Trophoblast cell (in vitro differentiated cells and primary cell): ENCODE measurements around the gene PCGF1.
A peak's percentile ranks its signal among the peaks of the same experiment; 100 is the strongest.
"Not testable (repeated sequence)": the region's sequence is repeated elsewhere in the genome, so short reads cannot be mapped to it uniquely, and the experiment has no call there.

Experiments
- DNase-seq, 2 donors: peaks; one replicate each; pipeline ENCODE4 v3.0.0-alpha.2; 2016
- H2AFZ ChIP-seq: 2 replicates; pipeline ENCODE4 v1.6.1; 2013; ENCODE audit warnings: low read length, moderate library complexity, mild to moderate bottlenecking; ENCODE audit not compliant: insufficient read depth, poor library complexity
- H2AK5ac ChIP-seq: 2 replicates; pipeline ENCODE4 v1.6.1; 2013; ENCODE audit warnings: mild to moderate bottlenecking, low read length
- H2BK120ac ChIP-seq: 2 replicates; pipeline ENCODE4 v1.6.1; 2013; ENCODE audit warnings: low read length, mild to moderate bottlenecking, moderate library complexity; ENCODE audit not compliant: insufficient read depth, poor library complexity
- H2BK12ac ChIP-seq: 2 replicates; pipeline ENCODE4 v1.6.1; 2013; ENCODE audit warnings: mild to moderate bottlenecking, low read length, moderate library complexity
- H2BK5ac ChIP-seq: 2 replicates; pipeline ENCODE4 v1.6.1; 2013; ENCODE audit warnings: low read length, low read depth, moderate library complexity, mild to moderate bottlenecking; ENCODE audit not compliant: poor library complexity
- H3K14ac ChIP-seq: 2 replicates; pipeline ENCODE4 v1.6.1; 2013; ENCODE audit warnings: mild to moderate bottlenecking, low read length
- H3K18ac ChIP-seq: 2 replicates; pipeline ENCODE4 v1.6.1; 2013; ENCODE audit warnings: mild to moderate bottlenecking, low read length
- H3K23ac ChIP-seq: 2 replicates; pipeline ENCODE4 v1.6.1; 2013; ENCODE audit warnings: low read length
- H3K27ac ChIP-seq: 2 replicates; pipeline ENCODE4 v1.5.1; 2013; ENCODE audit warnings: low read depth, mild to moderate bottlenecking, inconsistent platforms, low read length, moderate library complexity
- H3K27me3 ChIP-seq: 2 replicates; pipeline ENCODE4 v1.6.1; 2013; ENCODE audit warnings: inconsistent platforms, mild to moderate bottlenecking, low read length, moderate library complexity; ENCODE audit not compliant: insufficient read depth
- H3K36me3 ChIP-seq, 2 experiments: 1 replicate in 1 of 2; 2 replicates in 1 of 2; pipeline ENCODE4 v1.6.1; 2013; ENCODE audit warnings: low read length in 2 of 2, mild to moderate bottlenecking in 2 of 2, moderate library complexity in 1 of 2; ENCODE audit not compliant: insufficient read depth in 2 of 2, control insufficient read depth in 1 of 2
- H3K4ac ChIP-seq: 2 replicates; pipeline ENCODE4 v1.6.1; 2013; ENCODE audit warnings: low read depth, mild to moderate bottlenecking, low read length, moderate library complexity
- H3K4me1 ChIP-seq, 2 experiments: 1 replicate in 1 of 2; 2 replicates in 1 of 2; pipeline ENCODE4 v1.6.1; 2013; ENCODE audit warnings: low read length in 2 of 2, mild to moderate bottlenecking in 2 of 2, moderate library complexity in 1 of 2; ENCODE audit not compliant: insufficient read depth in 2 of 2, control insufficient read depth in 1 of 2
- H3K4me2 ChIP-seq: 2 replicates; pipeline ENCODE4 v1.6.1; 2013; ENCODE audit warnings: inconsistent platforms, mild to moderate bottlenecking, low read length, moderate library complexity
- H3K4me3 ChIP-seq: 2 replicates; pipeline ENCODE4 v1.5.1; 2013; ENCODE audit warnings: mild to moderate bottlenecking, low read depth, low read length, inconsistent platforms
- H3K79me1 ChIP-seq: one replicate; pipeline ENCODE4 v1.6.1; 2013; ENCODE audit warnings: low read length
- H3K79me2 ChIP-seq: 2 replicates; pipeline ENCODE4 v1.6.1; 2013; ENCODE audit warnings: low read length, mild to moderate bottlenecking; ENCODE audit not compliant: control insufficient read depth, insufficient read depth, poor library complexity
- H3K9ac ChIP-seq: 2 replicates; pipeline ENCODE4 v1.6.1; 2013; ENCODE audit warnings: mild to moderate bottlenecking, low read length
- H3K9me3 ChIP-seq: 2 replicates; pipeline ENCODE4 v1.6.1; 2013; ENCODE audit warnings: low read depth, mild to moderate bottlenecking, control low read depth, inconsistent platforms, low read length; ENCODE audit not compliant: insufficient read depth
- H4K12ac ChIP-seq: 2 replicates; pipeline ENCODE4 v1.6.1; 2013; ENCODE audit warnings: low read depth, mild to moderate bottlenecking, low read length, moderate library complexity
- H4K8ac ChIP-seq: 2 replicates; pipeline ENCODE4 v1.6.1; 2013; ENCODE audit warnings: low read depth, mild to moderate bottlenecking, low read length, moderate library complexity
- H4K91ac ChIP-seq: one replicate; pipeline ENCODE4 v1.6.1; 2013; ENCODE audit warnings: low read depth, mild to moderate bottlenecking, low read length, moderate library complexity
- WGBS: extraction: QIAGEN DNeasy Blood & Tissue Kit; methylation state at CpG from one replicate; pipeline ENCODE4 v1.1.7; 2013; ENCODE audit warnings: missing lambda C conversion rate; ENCODE audit not compliant: insufficient read length, insufficient coverage; ENCODE audit errors: extremely low coverage; 5-methylcytosine and 5-hydroxymethylcytosine counted together

The PCGF1 gene

DNA sequence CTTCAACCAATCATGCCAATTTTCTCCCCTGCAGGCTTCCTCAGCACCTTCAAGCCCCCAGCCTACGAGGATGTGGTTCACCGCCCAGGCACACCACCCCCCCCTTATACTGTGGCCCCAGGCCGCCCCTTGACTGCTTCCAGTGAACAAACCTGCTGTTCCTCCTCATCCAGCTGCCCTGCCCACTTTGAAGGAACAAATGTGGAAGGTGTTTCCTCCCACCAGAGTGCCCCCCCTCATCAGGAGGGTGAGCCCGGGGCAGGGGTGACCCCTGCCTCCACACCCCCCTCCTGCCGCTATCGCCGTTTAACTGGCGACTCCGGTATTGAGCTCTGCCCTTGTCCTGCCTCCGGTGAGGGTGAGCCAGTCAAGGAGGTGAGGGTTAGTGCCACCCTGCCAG lies 47.3 kb downstream of the PCGF1 start:
- H4K91ac ChIP-seq, DNase-seq, H2BK5ac ChIP-seq, H3K18ac ChIP-seq, H3K27me3 ChIP-seq, H3K4me2 ChIP-seq, H4K8ac ChIP-seq, H3K4ac ChIP-seq, H3K4me3 ChIP-seq, H2AFZ ChIP-seq, H3K9ac ChIP-seq, H3K23ac ChIP-seq, H2AK5ac ChIP-seq, H4K12ac ChIP-seq, H3K9me3 ChIP-seq, H2BK12ac ChIP-seq, H2BK120ac ChIP-seq, H3K27ac ChIP-seq, H3K14ac ChIP-seq: not testable (repeated sequence)
- H3K36me3 ChIP-seq = peaks cover 34 to 36% of the 10 kb centered on the region in 2 experiments
- H3K79me2 ChIP-seq = peaks cover 19% of the 10 kb centered on the region
- peaks cover 11 to 18% of the 10 kb centered on the region in 2 experiments for H3K4me1 ChIP-seq
- peaks cover 21% of the 10 kb centered on the region for H3K79me1 ChIP-seq
- WGBS = no CpG with 5 or more reads among the region's 10 CpGs

DNA sequence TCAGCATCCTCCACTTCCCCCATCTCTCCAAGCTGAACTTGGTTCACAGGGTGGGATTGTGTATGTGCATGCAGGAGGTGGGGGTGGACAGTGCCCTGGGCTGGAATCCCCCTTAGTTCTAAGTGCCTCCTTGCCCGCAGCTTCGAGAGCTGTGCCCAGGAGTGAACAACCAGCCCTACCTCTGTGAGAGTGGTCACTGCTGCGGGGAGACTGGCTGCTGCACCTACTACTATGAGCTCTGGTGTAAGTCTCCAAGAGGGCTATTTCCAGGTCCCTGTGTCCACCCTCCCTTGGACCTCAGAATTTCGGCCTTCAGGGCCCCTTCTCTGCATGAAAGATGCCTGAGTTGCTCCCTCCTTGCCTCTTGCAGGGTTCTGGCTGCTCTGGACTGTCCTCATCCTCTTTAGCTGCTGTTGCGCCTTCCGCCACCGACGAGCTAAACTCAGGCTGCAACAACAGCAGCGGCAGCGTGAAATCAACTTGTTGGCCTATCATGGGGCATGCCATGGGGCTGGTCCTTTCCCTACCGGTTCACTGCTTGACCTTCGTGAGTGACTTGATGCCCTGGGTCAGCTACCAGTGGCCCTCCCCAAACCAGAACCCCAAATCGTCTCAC lies 47.9 kb downstream of the PCGF1 start:
- peak overlapping the region; percentile 5 for H3K9ac ChIP-seq
- H3K79me2 ChIP-seq = peaks cover 14% of the 10 kb centered on the region
- H3K4me3 ChIP-seq, H2BK120ac ChIP-seq, H2BK5ac ChIP-seq, H2BK12ac ChIP-seq, H2AFZ ChIP-seq, H3K18ac ChIP-seq, DNase-seq, H4K91ac ChIP-seq, H3K23ac ChIP-seq, H3K27me3 ChIP-seq, H3K14ac ChIP-seq, H3K27ac ChIP-seq, H3K9me3 ChIP-seq: not testable (repeated sequence)
- H4K12ac ChIP-seq = peak overlapping the region; percentile 55
- peaks cover 34% of the 10 kb centered on the region in 2 experiments for H3K36me3 ChIP-seq
- peak overlapping the region; percentile 78 for H3K4me2 ChIP-seq
- H3K4ac ChIP-seq = peak overlapping the region; percentile 28
- H4K8ac ChIP-seq = peak overlapping the region; percentile 23
- H2AK5ac ChIP-seq = peak overlapping the region; percentile 30
- peaks cover 16% of the 10 kb centered on the region for H3K79me1 ChIP-seq
- WGBS = 100% methylated on average over 1 of the region's 13 CpGs
- peaks cover 11 to 19% of the 10 kb centered on the region in 2 experiments for H3K4me1 ChIP-seq

DNA sequence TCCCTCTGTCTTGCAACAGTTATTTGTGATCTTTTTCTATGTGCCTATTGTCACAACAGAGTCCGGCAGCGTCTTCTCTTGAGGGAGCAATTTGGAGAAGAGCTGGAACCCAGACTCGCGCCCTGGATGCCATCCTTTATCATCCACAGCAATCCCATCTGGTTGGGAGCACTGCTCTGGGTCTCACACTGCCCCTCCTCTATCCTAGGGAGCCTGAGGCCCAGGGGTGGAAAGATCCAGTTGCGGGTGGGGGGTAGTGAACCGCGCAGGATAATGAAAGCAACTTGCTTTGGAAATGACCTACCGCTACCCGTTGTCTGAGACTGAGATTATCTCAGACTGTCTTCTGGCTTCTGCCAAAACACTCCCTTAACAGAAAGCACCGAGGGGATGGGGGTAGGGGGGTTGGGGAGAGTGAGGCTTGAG lies 48.5 kb downstream of the PCGF1 start:
- no CpG with 5 or more reads among the region's 10 CpGs for WGBS
- no peak overlapping the region for H3K23ac ChIP-seq
- H3K36me3 ChIP-seq = peaks cover 34% of the 10 kb centered on the region in 2 experiments
- no peak for DNase-seq
- peaks cover 13% of the 10 kb centered on the region for H3K79me1 ChIP-seq
- peak overlapping the region; percentile 80 for H3K4me3 ChIP-seq
- H3K9ac ChIP-seq = peak overlapping the region; percentile 96
- H3K27me3 ChIP-seq = no peaks in the 10 kb centered on the region
- peak overlapping the region; percentile 88 for H3K18ac ChIP-seq
- H3K4ac ChIP-seq = peak overlapping the region; percentile 96
- peaks cover 7 to 13% of the 10 kb centered on the region in 2 experiments for H3K4me1 ChIP-seq
- peak overlapping the region; percentile 83 for H4K8ac ChIP-seq
- H2BK5ac ChIP-seq = peak overlapping the region; percentile 51
- peak overlapping the region; percentile 26 for H2BK12ac ChIP-seq
- peak overlapping the region; percentile 48 for H3K27ac ChIP-seq
- peak overlapping the region; percentile 91 for H4K91ac ChIP-seq
- peak overlapping the region; percentile 61 for H2AFZ ChIP-seq
- peaks cover 10% of the 10 kb centered on the region for H3K79me2 ChIP-seq
- H3K9me3 ChIP-seq = peaks cover 3% of the 10 kb centered on the region
- peak overlapping the region; percentile 91 for H2AK5ac ChIP-seq
- peak overlapping the region; percentile 61 for H2BK120ac ChIP-seq
- peak overlapping the region; percentile 87 for H3K14ac ChIP-seq
- peak overlapping the region; percentile 95 for H4K12ac ChIP-seq
- H3K4me2 ChIP-seq = peak overlapping the region; percentile 78

DNA sequence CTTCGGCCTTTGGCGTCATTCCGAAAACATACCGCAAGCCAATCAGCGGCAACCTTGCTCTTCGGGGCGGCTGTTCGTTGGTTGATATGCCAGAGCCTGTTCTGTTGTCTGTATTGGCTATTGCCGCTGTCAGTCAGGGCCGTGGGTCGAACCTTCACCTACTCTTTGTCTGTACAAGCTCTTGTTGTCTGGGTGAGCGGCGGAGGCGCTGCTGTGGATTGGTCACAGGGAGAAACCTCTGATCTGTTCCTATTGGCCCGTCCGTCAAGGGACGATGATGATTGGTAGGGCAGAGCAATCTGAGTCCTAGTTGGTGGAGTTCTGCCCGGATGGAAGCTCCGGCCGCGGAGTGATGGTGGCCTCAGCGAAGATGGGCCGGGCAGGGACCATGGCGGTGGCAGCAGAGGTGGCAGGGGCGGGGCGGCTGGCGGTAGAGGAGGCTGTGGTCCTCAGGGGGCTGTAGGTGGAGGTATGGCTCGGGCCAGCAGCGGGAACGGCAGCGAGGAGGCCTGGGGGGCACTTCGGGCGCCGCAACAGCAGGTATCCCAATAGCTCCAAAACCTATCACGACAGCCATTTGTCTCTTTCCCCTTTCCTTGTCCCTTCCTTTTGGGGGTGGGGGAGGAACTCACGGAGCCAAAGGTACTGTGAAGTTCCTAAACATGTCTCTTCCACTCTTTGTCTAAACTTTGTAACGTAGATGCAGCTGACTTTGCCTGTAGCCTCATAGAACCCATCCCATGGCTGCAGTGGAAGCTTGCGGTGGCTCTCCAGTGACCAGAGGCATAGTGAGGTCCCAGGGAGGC lies 49.2 kb downstream of the PCGF1 start, which contains the start of gene WBP1:
Gene WBP1 (plus strand): TSS at position 307 of the 806 bp plus-strand sequence. CDS start 165 bp downstream, at position 472.
- peak within 1 kb of the TSS; percentile 91 for H2AK5ac ChIP-seq
- H3K36me3 ChIP-seq = peaks cover 33 to 34% of the 10 kb centered on the region in 2 experiments
- H3K14ac ChIP-seq = peak within 1 kb of the TSS; percentile 87
- peak within 1 kb of the TSS; percentile 26 for H2BK12ac ChIP-seq
- H3K4me2 ChIP-seq = peak within 1 kb of the TSS; percentile 86
- peak within 1 kb of the TSS; percentile 84 for H2BK5ac ChIP-seq
- no CpG with 5 or more reads among the region's 38 CpGs for WGBS
- peak within 1 kb of the TSS; percentile 96 for H3K4ac ChIP-seq
- peak within 1 kb of the TSS; percentile 62 for H2AFZ ChIP-seq
- peak; percentile 100 for DNase-seq
- peak within 1 kb of the TSS; percentile 87 for H4K8ac ChIP-seq
- H3K27me3 ChIP-seq = no peaks in the 10 kb centered on the region
- peak within 1 kb of the TSS; percentile 88 for H3K18ac ChIP-seq
- peak within 1 kb of the TSS; percentile 80 for H3K4me3 ChIP-seq
- peak within 1 kb of the TSS; percentile 91 for H4K91ac ChIP-seq
- H3K9me3 ChIP-seq = peaks cover 3% of the 10 kb centered on the region
- no peak within 1 kb of the TSS for H3K23ac ChIP-seq
- peak within 1 kb of the TSS; percentile 96 for H3K9ac ChIP-seq
- peak within 1 kb of the TSS; percentile 67 for H2BK120ac ChIP-seq
- H3K4me1 ChIP-seq = peaks cover 7 to 13% of the 10 kb centered on the region in 2 experiments
- peak within 1 kb of the TSS; percentile 95 for H4K12ac ChIP-seq
- H3K27ac ChIP-seq = peak within 1 kb of the TSS; percentile 98
- peaks cover 10% of the 10 kb centered on the region for H3K79me2 ChIP-seq
- peaks cover 13% of the 10 kb centered on the region for H3K79me1 ChIP-seq
